ENCODE data around the gene GPR137B. TPM values are rescaled to one million over a fixed set of nuclear protein-coding genes. Genes with fewer than 3 reads are reported as not detected.
"Not testable (repeated sequence)": the region's sequence is repeated elsewhere in the genome, so short reads cannot be mapped to it uniquely, and the experiment has no call there.

GPR137B gene
- total and polyA plus RNA-seq, 2 experiments from 2014 or later = 13.0 to 15.5 TPM

GRCh38 chr1:236155841-236156503 is 13.6 kb downstream of the GPR137B start:
- Histone ChIP-seq H3K27me3 (no peaks in the 10 kb centered on the region), H3K4me1 (ENCODE audit: insufficient read depth) (peaks cover 4% of the 10 kb centered on the region), H3K27ac (no peak overlapping the region), H2AFZ (no peak overlapping the region), H3K9me2 (replicated peaks; ENCODE audit: insufficient read depth) (no peaks in the 10 kb centered on the region), H3K36me3 (replicated peaks; ENCODE audit: insufficient read depth, low read depth) (no peaks in the 10 kb centered on the region), H3K9me3 (ENCODE audit: low read depth) (no peaks in the 10 kb centered on the region), H3K79me2 (peaks cover 7% of the 10 kb centered on the region), H3K4me3 (no peak overlapping the region), H4K20me1 (ENCODE audit: insufficient read depth, poor library complexity, severe bottlenecking) (no peaks in the 10 kb centered on the region), H3K4me2 (no peak overlapping the region)
- no peak for DNase-seq (ENCODE audit: low spot score)
- 86% methylated on average over 15 of the region's 15 CpGs for WGBS (ENCODE audit: low lambda C conversion rate, missing lambda C conversion rate)
- TF ChIP-seq CTCF (IDR thresholded peaks at IDR 0.05; ENCODE audit: poor library complexity) (no peak), EZH2 (IDR thresholded peaks at IDR 0.05; ENCODE audit: borderline replicate concordance) (no peak), EZH2phosphoT487 (IDR thresholded peaks at IDR 0.05; ENCODE audit: low read depth, severe bottlenecking, unreplicated experiment) (no peak)

- peaks cover under 1% of the 10 kb centered on the region for H3K9me3 ChIP-seq (ENCODE audit: low read depth)
- no peak overlapping the region for H3K4me2 ChIP-seq
- H3K79me2 ChIP-seq = peaks cover 4% of the 10 kb centered on the region
- H2AFZ ChIP-seq = no peak overlapping the region
- no peaks in the 10 kb centered on the region for H3K36me3 ChIP-seq (replicated peaks; ENCODE audit: insufficient read depth, low read depth)
- no peak for DNase-seq (ENCODE audit: low spot score)
- no peak overlapping the region for H3K27ac ChIP-seq
- H3K4me1 ChIP-seq (ENCODE audit: insufficient read depth) = peaks cover 2% of the 10 kb centered on the region
- no peaks in the 10 kb centered on the region for H3K9me2 ChIP-seq (replicated peaks; ENCODE audit: insufficient read depth)
- H3K4me3 ChIP-seq = no peak overlapping the region
- no peaks in the 10 kb centered on the region for H3K27me3 ChIP-seq
- WGBS (ENCODE audit: low lambda C conversion rate, missing lambda C conversion rate) = 93% methylated on average over 18 of the region's 18 CpGs
- TF ChIP-seq EZH2phosphoT487 (IDR thresholded peaks at IDR 0.05; ENCODE audit: low read depth, severe bottlenecking, unreplicated experiment) (no peak), EZH2 (IDR thresholded peaks at IDR 0.05; ENCODE audit: borderline replicate concordance) (no peak), CTCF (IDR thresholded peaks at IDR 0.05; ENCODE audit: poor library complexity) (no peak)
- no peaks in the 10 kb centered on the region for H4K20me1 ChIP-seq (ENCODE audit: insufficient read depth, poor library complexity, severe bottlenecking)
Observed at GRCh38 chr1:236156512-236157208, 14.3 kb downstream of the GPR137B start.

GRCh38 chr1:236158072-236158471 is 15.7 kb downstream of the GPR137B start:
- H3K9me2 ChIP-seq (replicated peaks; ENCODE audit: insufficient read depth); H3K79me2 ChIP-seq; H3K27me3 ChIP-seq; H3K36me3 ChIP-seq (replicated peaks; ENCODE audit: insufficient read depth, low read depth); H3K4me1 ChIP-seq (ENCODE audit: insufficient read depth); H3K4me2 ChIP-seq; H3K4me3 ChIP-seq; H2AFZ ChIP-seq; H3K9me3 ChIP-seq (ENCODE audit: low read depth); H3K27ac ChIP-seq; H4K20me1 ChIP-seq (ENCODE audit: insufficient read depth, poor library complexity, severe bottlenecking); DNase-seq (ENCODE audit: low spot score): not testable (repeated sequence)
- 94% methylated on average over 9 of the region's 9 CpGs for WGBS (ENCODE audit: low lambda C conversion rate, missing lambda C conversion rate)

- Histone ChIP-seq H3K9me3 (ENCODE audit: low read depth) (peaks cover 6% of the 10 kb centered on the region), H2AFZ (no peak overlapping the region), H3K36me3 (replicated peaks; ENCODE audit: insufficient read depth, low read depth) (no peaks in the 10 kb centered on the region), H3K79me2 (no peaks in the 10 kb centered on the region), H4K20me1 (ENCODE audit: insufficient read depth, poor library complexity, severe bottlenecking) (no peaks in the 10 kb centered on the region), H3K4me2 (no peak overlapping the region), H3K9me2 (replicated peaks; ENCODE audit: insufficient read depth) (no peaks in the 10 kb centered on the region), H3K4me1 (ENCODE audit: insufficient read depth) (peaks cover 2% of the 10 kb centered on the region), H3K4me3 (no peak overlapping the region), H3K27ac (no peak overlapping the region), H3K27me3 (no peaks in the 10 kb centered on the region)
- TF ChIP-seq CTCF (IDR thresholded peaks at IDR 0.05; ENCODE audit: poor library complexity) (no peak), EZH2 (IDR thresholded peaks at IDR 0.05; ENCODE audit: borderline replicate concordance) (no peak)
- no peak for DNase-seq (ENCODE audit: low spot score)
- WGBS (ENCODE audit: low lambda C conversion rate, missing lambda C conversion rate) = 98% methylated on average over 2 of the region's 2 CpGs
Observed at GRCh38 chr1:236158719-236159118, 16.4 kb downstream of the GPR137B start.

All from hepatocyte (in vitro differentiated cells).